Measurements from ENCODE around the gene KLHDC8A.
A peak's percentile ranks its signal among the peaks of the same experiment; 100 is the strongest.
"Not testable (repeated sequence)": the region's sequence is repeated elsewhere in the genome, so short reads cannot be mapped to it uniquely, and the experiment has no call there.

Gene KLHDC8A

GRCh38 chr1:205370780-205371179 lies 14.1 kb upstream of the KLHDC8A start:
- no peak for DNase-seq

GRCh38 chr1:205369701-205370123 lies 13.0 kb upstream of the KLHDC8A start:
- no peak for DNase-seq

- DNase-seq, result no peak
Measured at GRCh38 chr1:205368478-205368877, 11.8 kb upstream of the KLHDC8A start.

- no peak for DNase-seq
Measured at GRCh38 chr1:205365945-205366463, 9.3 kb upstream of the KLHDC8A start.

- not testable (repeated sequence) for DNase-seq
Measured at GRCh38 chr1:205365086-205365485, 8.4 kb upstream of the KLHDC8A start.

GRCh38 chr1:205360891-205361290 lies 4.2 kb upstream of the KLHDC8A start:
- no peak for DNase-seq

GRCh38 chr1:205359771-205360565 lies 3.2 kb upstream of the KLHDC8A start:
- no peak for DNase-seq

- DNase-seq, result no peak
Measured at GRCh38 chr1:205358579-205358978, 1.9 kb upstream of the KLHDC8A start.

- DNase-seq, result no peak
Measured at GRCh38 chr1:205357567-205357966, 845 bp upstream of the KLHDC8A start.

GRCh38 chr1:205355075-205355453 lies 1.7 kb downstream of the KLHDC8A start:
- DNase-seq, result no peak

- peak; percentile 55 to 71 for DNase-seq
Measured at GRCh38 chr1:205354259-205355074, 2.3 kb downstream of the KLHDC8A start.

- no peak for DNase-seq
Measured at GRCh38 chr1:205353612-205354011, 3.1 kb downstream of the KLHDC8A start.

- no peak for DNase-seq
Measured at GRCh38 chr1:205353191-205353590, 3.5 kb downstream of the KLHDC8A start.

GRCh38 chr1:205351984-205352713 lies 4.6 kb downstream of the KLHDC8A start:
- DNase-seq, result no peak

- DNase-seq, result no peak
Measured at GRCh38 chr1:205350691-205351141, 6.0 kb downstream of the KLHDC8A start.

GRCh38 chr1:205350124-205350523 lies 6.6 kb downstream of the KLHDC8A start:
- DNase-seq, result no peak

- DNase-seq, result no peak
Measured at GRCh38 chr1:205348554-205349487, 7.9 kb downstream of the KLHDC8A start.

GRCh38 chr1:205346956-205347574 lies 9.7 kb downstream of the KLHDC8A start:
- no peak for DNase-seq

- DNase-seq, result no peak
Measured at GRCh38 chr1:205345761-205346160, 11.0 kb downstream of the KLHDC8A start.

- DNase-seq, result peak; percentile 48 to 49
Measured at GRCh38 chr1:205344066-205344928, 12.4 kb downstream of the KLHDC8A start.
